ENCODE data around the gene SOX9.

- no peak for TF ChIP-seq CTCF (conservative IDR thresholded peaks at IDR 0.05; ENCODE audit: low read length)
- TF ChIP-seq EZH2phosphoT487 (IDR thresholded peaks at IDR 0.05; ENCODE audit: borderline replicate concordance) = no peak
Measured at GRCh38 chr17:72117535-72118334, 3.1 kb upstream of the SOX9 start.

All from Loucy (cell line).